ENCODE data around the gene EOGT.

The EOGT gene

GRCh38 chr3:68972358-68972979 is 41.0 kb downstream of the EOGT start:
- no peak overlapping the region for H3K4me3 ChIP-seq

GRCh38 chr3:68964694-68965093 is 48.8 kb downstream of the EOGT start:
- Histone ChIP-seq H3K4me3 (no peak overlapping the region), H3K27ac (no peak overlapping the region)

More at GRCh38 chr3:68972358-68972979, 41.0 kb downstream of the EOGT start:
- no peak overlapping the region for H3K27ac ChIP-seq

DNA sequence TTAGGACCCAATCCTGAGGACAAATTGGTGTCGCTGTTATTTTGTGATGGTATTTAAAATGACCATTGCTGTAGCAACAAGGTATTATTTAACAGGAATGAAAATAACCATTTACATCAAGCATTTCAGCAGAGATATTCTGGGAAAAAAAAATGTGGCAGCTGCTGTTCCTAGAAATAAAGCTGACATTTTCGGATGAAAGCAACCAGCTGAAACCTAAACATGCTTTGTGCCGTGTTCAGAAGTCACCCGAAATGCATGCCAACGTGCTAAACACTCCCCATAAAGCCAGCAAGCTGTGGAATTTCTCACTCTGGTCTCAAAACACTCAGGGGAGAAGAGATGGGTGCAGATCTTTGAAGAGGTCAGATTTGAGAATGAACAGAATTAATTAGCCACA is 49.6 kb downstream of the EOGT start:
- H3K27ac ChIP-seq: no peak overlapping the region
- H3K4me3 ChIP-seq: no peak overlapping the region

DNA sequence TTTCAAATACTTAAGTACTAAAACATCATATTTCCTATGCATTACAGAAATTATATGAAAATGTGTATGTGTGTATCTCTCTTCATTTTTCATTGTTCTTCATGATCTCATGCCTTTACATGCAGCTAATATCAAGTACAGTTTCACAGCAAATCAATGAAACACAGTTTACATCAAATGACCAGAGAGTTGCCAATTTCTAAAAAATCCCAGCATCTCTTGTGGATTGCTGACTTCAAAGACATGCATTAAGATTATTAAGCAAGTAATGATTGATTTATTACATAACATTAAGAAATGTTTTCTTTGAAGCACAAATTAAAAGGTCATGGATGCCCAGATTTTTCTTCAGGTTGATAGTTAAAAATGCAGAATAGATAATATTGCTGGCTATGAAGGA is 50.1 kb downstream of the EOGT start:
- H3K4me3 ChIP-seq: no peak overlapping the region
- H3K27ac ChIP-seq: no peak overlapping the region

- H3K4me3 ChIP-seq: no peak overlapping the region
- H3K27ac ChIP-seq: no peak overlapping the region
Observed at GRCh38 chr3:68958932-68959331, 54.6 kb downstream of the EOGT start.

- Histone ChIP-seq H3K27ac (no peak overlapping the region), H3K4me3 (no peak overlapping the region)
Observed at GRCh38 chr3:68957895-68958294, 55.6 kb downstream of the EOGT start.

DNA sequence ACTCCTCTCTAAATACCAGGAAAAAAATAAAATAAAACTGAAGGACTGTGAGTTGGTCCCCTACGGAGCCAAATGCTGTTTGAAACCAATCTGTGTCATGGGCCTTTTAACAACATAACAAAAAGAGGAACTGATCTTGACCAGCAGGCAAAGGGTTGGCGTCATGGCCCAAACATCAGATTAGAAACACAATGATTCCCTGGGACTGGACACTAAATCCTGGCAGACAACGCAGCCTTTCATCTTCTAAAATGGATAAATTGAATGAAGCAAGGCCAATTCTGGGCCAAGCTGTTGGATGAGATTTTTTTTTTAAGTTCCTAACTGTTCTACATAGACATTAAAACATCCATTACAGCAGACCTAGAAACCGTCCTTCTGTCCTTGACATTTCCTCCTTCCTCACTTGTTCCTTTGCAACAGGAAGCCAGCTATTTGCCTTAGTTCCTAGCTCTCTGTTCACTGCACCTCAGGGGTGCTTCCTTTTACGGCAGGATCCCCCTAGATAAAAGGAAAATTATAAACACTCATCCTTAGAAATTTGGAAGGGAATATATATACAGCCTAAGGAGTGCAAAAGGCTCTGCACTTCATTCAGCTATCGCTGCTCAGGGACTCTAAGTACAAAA is 59.6 kb downstream of the EOGT start:
- Histone ChIP-seq H3K4me3 (no peak overlapping the region), H3K27ac (no peak overlapping the region)

GRCh38 chr3:68945225-68945624 is 68.3 kb downstream of the EOGT start:
- Histone ChIP-seq H3K4me3 (no peak overlapping the region), H3K27ac (no peak overlapping the region)

DNA sequence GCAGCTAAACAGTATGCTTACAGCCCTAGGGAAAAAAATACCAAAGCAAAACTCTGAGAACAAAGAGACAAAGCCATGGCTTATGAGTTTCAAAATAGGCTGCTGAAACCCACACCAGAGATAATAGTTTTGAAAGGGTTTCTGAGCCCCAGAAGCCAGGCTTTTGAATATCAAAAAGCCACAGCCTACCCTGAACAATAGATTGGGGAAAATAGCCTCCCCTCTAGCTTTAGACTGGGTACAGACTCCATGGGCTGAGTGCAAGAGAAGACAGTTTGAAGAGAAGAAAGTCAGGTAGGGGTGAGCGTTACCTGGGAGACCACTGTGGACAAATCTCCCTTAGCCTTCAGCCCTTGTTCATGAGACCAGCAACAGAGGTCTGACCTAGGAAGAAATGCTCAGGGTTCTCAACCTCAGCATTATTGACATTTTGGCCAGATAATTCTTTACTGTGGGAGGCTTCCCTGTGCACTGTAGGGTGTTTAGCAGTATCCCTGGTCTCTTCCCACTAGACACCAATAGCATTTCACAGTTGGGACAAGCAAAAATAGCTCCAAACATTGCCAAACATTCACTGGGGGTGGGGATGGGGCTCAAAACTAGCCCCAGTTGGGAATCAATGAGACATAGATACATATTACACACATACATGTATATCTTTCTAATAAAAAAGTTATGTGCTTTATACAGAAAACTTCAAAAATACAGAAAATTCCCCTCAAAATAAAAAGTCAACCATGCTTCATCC is 69.6 kb downstream of the EOGT start:
- no peak overlapping the region for H3K4me3 ChIP-seq
- H3K27ac ChIP-seq: no peak overlapping the region

GRCh38 chr3:68941055-68941454 is 72.4 kb downstream of the EOGT start:
- H3K4me3 ChIP-seq: no peak overlapping the region
- no peak overlapping the region for H3K27ac ChIP-seq

DNA sequence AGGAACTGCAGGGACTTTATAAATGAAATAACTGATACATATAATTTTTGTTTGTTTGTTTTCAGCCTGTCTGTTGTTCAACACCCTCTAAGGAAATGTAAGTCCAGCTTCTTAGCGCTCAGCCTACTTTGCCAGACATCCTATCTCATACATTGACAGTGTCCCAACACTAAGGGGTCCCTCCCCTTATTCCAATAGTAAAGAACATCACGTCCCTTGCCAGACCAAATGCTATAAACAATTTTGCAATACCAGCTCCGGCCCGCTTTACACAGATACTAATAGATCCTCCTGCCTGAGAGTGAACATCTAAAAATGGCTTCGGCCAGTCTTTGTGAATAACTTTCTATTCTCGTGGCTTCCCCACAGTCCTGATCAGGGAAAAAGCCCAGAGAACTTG is 76.6 kb downstream of the EOGT start:
- H3K4me3 ChIP-seq: no peak overlapping the region
- H3K27ac ChIP-seq: no peak overlapping the region

GRCh38 chr3:68935778-68936177 is 77.7 kb downstream of the EOGT start:
- Histone ChIP-seq H3K4me3 (no peak overlapping the region), H3K27ac (no peak overlapping the region)

DNA sequence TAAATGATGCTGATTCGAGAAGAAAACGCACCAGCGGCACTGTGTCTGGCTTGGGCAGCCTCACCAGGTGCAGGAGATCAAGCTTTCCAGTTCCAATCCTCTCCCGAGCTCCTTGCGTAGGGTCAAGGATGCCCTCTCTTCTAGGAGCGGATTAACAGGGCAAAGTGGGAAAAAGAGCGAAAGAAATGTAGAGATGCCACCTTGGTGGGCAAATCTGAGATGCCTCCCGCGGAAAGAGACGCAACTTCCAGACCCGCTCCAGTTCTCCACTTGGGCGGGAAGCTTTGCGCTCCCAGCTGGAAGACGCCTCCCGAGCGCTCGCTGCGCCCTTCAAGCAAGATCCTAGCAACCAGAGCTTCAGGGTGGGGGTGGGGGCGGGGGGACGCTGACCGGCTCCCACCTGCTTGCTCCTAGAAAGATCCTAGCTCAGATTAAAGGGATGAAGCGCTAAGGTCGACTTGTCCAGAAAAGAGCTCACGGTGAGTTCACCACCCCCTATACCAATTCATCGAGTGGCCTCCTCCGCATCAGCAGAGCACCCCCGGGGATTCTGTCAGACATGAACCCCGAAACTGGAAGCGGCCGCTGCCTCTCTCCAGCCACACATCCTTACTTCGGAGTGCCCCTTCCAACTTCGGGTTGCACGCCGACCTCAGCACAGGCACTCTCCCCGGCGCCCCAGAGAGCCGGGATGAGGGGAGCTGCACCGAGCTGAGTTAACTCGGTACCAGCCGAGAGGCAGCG is 81.9 kb downstream of the EOGT start:
- Histone ChIP-seq H3K4me3 (no peak overlapping the region), H3K27ac (no peak overlapping the region)
